SK-N-SH treated with all-trans-retinoic acid at 6 μM for 48 hours (cell line): ENCODE measurements around the gene ARHGEF12.

Experiments used
- ATAC-seq: fragments of 200-7000 bp; cut with Tn5 transposase; 3 replicates; pipeline ENCODE4 v1.9.1; 2020; ENCODE audit warnings: mild to moderate bottlenecking, moderate library complexity
- ARNTL ChIP-seq: fragments of 450-650 bp; formaldehyde crosslinking; IDR thresholded peaks from 2 replicates; pipeline ENCODE4 v1.5.0; 2020; ENCODE audit warnings: low read depth, mild to moderate bottlenecking, moderate library complexity, borderline replicate concordance
- BACH2 ChIP-seq: fragments of 250-450 bp; sonication (Bioruptor Pico); IDR thresholded peaks from 2 replicates; pipeline ENCODE4 v1.9.0; 2021; ENCODE audit warnings: mild to moderate bottlenecking, borderline replicate concordance
- CSDC2 ChIP-seq: fragments of 250-450 bp; sonication (Bioruptor Pico); IDR thresholded peaks from 2 replicates; pipeline ENCODE4 v1.5.0; 2020; ENCODE audit warnings: mild to moderate bottlenecking, moderate library complexity
- ESRRG ChIP-seq: fragments of 250-450 bp; sonication (Bioruptor Pico); IDR thresholded peaks from 2 replicates; pipeline ENCODE4 v1.6.1; 2021; ENCODE audit warnings: mild to moderate bottlenecking
- GLIS3 ChIP-seq: fragments of 250-450 bp; sonication (Bioruptor Pico); IDR thresholded peaks from 2 replicates; pipeline ENCODE4 v1.5.0; 2020; ENCODE audit warnings: mild to moderate bottlenecking, moderate library complexity
- ISL1 ChIP-seq: fragments of 250-450 bp; sonication (Bioruptor Pico); IDR thresholded peaks from 2 replicates; pipeline ENCODE4 v2.1.2; 2022; ENCODE audit warnings: mild to moderate bottlenecking, moderate library complexity
- OSR1 ChIP-seq: fragments of 250-450 bp; sonication (Bioruptor Pico); IDR thresholded peaks from 2 replicates; pipeline ENCODE4 v1.8.0; 2022; ENCODE audit warnings: moderate library complexity, mild to moderate bottlenecking, inconsistent platforms
- PPARA ChIP-seq: fragments of 250-450 bp; sonication (Bioruptor Pico); IDR thresholded peaks from 2 replicates; pipeline ENCODE4 v1.5.0; 2020; ENCODE audit warnings: mild to moderate bottlenecking, borderline replicate concordance
- SNAI2 ChIP-seq: fragments of 250-450 bp; sonication (Bioruptor Pico); IDR thresholded peaks from 2 replicates; pipeline ENCODE4 v1.5.0; 2020; ENCODE audit warnings: mild to moderate bottlenecking, moderate library complexity
- TCF4 ChIP-seq: fragments of 250-450 bp; sonication (Bioruptor Pico); IDR thresholded peaks from 2 replicates; pipeline ENCODE4 v1.8.0; 2021; ENCODE audit warnings: mild to moderate bottlenecking, moderate library complexity, borderline replicate concordance
- TOX ChIP-seq: fragments of 250-450 bp; sonication (Bioruptor Pico); IDR thresholded peaks from 2 replicates; pipeline ENCODE4 v1.8.0; 2021; ENCODE audit warnings: mild to moderate bottlenecking, moderate library complexity, borderline replicate concordance
- ZC3H10 ChIP-seq: fragments of 250-450 bp; sonication (Bioruptor Pico); IDR thresholded peaks from 2 replicates; pipeline ENCODE4 v1.5.1; 2021; ENCODE audit warnings: mild to moderate bottlenecking, moderate library complexity
- ZFP3 ChIP-seq: fragments of 250-450 bp; sonication (Bioruptor Pico); IDR thresholded peaks from 2 replicates; pipeline ENCODE4 v1.5.0; 2020; ENCODE audit warnings: mild to moderate bottlenecking, moderate library complexity
- ZFP30 ChIP-seq: fragments of 450-650 bp; formaldehyde crosslinking; IDR thresholded peaks from 2 replicates; pipeline ENCODE4 v1.5.0; 2022; ENCODE audit warnings: mild to moderate bottlenecking, moderate library complexity
- ZNF565 ChIP-seq: fragments of 450-650 bp; formaldehyde crosslinking; conservative IDR thresholded peaks from 2 replicates; pipeline ENCODE4 v1.5.0; 2020; ENCODE audit warnings: low read depth, mild to moderate bottlenecking, moderate library complexity
- ZNF70 ChIP-seq: fragments of 450-650 bp; formaldehyde crosslinking; IDR thresholded peaks from 2 replicates; pipeline ENCODE4 v1.5.0; 2020; ENCODE audit warnings: mild to moderate bottlenecking, moderate library complexity
- ZNF8 ChIP-seq: fragments of 450-650 bp; formaldehyde crosslinking; IDR thresholded peaks from 2 replicates; pipeline ENCODE4 v1.5.0; 2020; ENCODE audit warnings: mild to moderate bottlenecking, moderate library complexity
- TF ChIP-seq, protein P1 (sequence below): fragments of 250-450 bp; sonication (Bioruptor Pico); IDR thresholded peaks from 2 replicates; pipeline ENCODE4 v1.5.1; 2021; ENCODE audit warnings: mild to moderate bottlenecking, moderate library complexity
- TF ChIP-seq, protein P2 (sequence below): fragments of 250-450 bp; sonication (Bioruptor Pico); IDR thresholded peaks from 2 replicates; pipeline ENCODE4 v1.5.0; 2020; ENCODE audit warnings: mild to moderate bottlenecking, moderate library complexity
- TF ChIP-seq, protein P3 (sequence below): fragments of 250-450 bp; sonication (Bioruptor Pico); IDR thresholded peaks from 2 replicates; pipeline ENCODE4 v1.8.0; 2020; ENCODE audit warnings: mild to moderate bottlenecking, moderate library complexity, borderline replicate concordance
- TF ChIP-seq, protein P4 (sequence below): fragments of 250-450 bp; sonication (Bioruptor Pico); IDR thresholded peaks from 2 replicates; pipeline ENCODE4 v1.5.1; 2020; ENCODE audit warnings: low read depth, mild to moderate bottlenecking, moderate library complexity
- TF ChIP-seq, protein P5 (sequence below): fragments of 250-450 bp; sonication (Bioruptor Pico); IDR thresholded peaks from 2 replicates; pipeline ENCODE4 v1.8.0; 2021; ENCODE audit warnings: low read depth, mild to moderate bottlenecking, moderate library complexity, borderline replicate concordance

Gene ARHGEF12

DNA sequence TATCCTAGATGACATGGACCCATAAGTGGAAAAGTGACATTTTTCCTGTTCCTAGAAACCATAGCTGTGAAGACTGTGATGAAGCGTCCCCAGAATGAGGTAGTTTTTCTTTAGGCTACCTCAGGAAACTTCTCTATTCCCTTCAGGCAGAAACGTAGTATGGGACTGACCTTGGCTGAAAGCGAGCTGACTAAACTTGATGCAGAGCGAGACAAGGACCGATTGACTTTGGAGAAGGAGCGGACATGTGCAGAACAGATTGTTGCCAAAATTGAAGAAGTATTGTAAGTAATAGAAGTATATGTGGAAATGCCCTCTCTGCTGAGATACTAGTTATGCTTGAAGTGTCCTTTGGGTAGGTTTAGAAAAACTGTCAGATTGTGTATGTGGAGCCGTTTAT is 110.6 kb downstream of the ARHGEF12 start:
- TF ChIP-seq BACH2 (CRISPR knock-in tag) (no peak), ESRRG (CRISPR knock-in tag) (no peak), ZNF8 (no peak), OSR1 (no peak), ZC3H10 (CRISPR knock-in tag) (no peak), ZNF70 (CRISPR knock-in tag) (no peak), GLIS3 (CRISPR knock-in tag) (no peak), ZNF565 (CRISPR knock-in tag) (no peak), ARNTL (CRISPR knock-in tag) (no peak), PPARA (no peak), TOX (CRISPR knock-in tag) (no peak), ISL1 (CRISPR knock-in tag) (no peak), ZFP30 (CRISPR knock-in tag) (no peak), CSDC2 (CRISPR knock-in tag) (no peak), TCF4 (no peak)
- TF ChIP-seq, protein P1, sequence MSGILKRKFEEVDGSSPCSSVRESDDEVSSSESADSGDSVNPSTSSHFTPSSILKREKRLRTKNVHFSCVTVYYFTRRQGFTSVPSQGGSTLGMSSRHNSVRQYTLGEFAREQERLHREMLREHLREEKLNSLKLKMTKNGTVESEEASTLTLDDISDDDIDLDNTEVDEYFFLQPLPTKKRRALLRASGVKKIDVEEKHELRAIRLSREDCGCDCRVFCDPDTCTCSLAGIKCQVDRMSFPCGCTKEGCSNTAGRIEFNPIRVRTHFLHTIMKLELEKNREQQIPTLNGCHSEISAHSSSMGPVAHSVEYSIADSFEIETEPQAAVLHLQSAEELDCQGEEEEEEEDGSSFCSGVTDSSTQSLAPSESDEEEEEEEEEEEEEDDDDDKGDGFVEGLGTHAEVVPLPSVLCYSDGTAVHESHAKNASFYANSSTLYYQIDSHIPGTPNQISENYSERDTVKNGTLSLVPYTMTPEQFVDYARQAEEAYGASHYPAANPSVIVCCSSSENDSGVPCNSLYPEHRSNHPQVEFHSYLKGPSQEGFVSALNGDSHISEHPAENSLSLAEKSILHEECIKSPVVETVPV (CRISPR knock-in tag): no peak
- TF ChIP-seq, protein P2, sequence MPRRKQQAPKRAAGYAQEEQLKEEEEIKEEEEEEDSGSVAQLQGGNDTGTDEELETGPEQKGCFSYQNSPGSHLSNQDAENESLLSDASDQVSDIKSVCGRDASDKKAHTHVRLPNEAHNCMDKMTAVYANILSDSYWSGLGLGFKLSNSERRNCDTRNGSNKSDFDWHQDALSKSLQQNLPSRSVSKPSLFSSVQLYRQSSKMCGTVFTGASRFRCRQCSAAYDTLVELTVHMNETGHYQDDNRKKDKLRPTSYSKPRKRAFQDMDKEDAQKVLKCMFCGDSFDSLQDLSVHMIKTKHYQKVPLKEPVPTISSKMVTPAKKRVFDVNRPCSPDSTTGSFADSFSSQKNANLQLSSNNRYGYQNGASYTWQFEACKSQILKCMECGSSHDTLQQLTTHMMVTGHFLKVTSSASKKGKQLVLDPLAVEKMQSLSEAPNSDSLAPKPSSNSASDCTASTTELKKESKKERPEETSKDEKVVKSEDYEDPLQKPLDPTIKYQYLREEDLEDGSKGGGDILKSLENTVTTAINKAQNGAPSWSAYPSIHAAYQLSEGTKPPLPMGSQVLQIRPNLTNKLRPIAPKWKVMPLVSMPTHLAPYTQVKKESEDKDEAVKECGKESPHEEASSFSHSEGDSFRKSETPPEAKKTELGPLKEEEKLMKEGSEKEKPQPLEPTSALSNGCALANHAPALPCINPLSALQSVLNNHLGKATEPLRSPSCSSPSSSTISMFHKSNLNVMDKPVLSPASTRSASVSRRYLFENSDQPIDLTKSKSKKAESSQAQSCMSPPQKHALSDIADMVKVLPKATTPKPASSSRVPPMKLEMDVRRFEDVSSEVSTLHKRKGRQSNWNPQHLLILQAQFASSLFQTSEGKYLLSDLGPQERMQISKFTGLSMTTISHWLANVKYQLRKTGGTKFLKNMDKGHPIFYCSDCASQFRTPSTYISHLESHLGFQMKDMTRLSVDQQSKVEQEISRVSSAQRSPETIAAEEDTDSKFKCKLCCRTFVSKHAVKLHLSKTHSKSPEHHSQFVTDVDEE: no peak
- TF ChIP-seq, protein P3, sequence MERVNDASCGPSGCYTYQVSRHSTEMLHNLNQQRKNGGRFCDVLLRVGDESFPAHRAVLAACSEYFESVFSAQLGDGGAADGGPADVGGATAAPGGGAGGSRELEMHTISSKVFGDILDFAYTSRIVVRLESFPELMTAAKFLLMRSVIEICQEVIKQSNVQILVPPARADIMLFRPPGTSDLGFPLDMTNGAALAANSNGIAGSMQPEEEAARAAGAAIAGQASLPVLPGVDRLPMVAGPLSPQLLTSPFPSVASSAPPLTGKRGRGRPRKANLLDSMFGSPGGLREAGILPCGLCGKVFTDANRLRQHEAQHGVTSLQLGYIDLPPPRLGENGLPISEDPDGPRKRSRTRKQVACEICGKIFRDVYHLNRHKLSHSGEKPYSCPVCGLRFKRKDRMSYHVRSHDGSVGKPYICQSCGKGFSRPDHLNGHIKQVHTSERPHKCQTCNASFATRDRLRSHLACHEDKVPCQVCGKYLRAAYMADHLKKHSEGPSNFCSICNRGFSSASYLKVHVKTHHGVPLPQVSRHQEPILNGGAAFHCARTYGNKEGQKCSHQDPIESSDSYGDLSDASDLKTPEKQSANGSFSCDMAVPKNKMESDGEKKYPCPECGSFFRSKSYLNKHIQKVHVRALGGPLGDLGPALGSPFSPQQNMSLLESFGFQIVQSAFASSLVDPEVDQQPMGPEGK (CRISPR knock-in tag): no peak
- TF ChIP-seq, protein P4, sequence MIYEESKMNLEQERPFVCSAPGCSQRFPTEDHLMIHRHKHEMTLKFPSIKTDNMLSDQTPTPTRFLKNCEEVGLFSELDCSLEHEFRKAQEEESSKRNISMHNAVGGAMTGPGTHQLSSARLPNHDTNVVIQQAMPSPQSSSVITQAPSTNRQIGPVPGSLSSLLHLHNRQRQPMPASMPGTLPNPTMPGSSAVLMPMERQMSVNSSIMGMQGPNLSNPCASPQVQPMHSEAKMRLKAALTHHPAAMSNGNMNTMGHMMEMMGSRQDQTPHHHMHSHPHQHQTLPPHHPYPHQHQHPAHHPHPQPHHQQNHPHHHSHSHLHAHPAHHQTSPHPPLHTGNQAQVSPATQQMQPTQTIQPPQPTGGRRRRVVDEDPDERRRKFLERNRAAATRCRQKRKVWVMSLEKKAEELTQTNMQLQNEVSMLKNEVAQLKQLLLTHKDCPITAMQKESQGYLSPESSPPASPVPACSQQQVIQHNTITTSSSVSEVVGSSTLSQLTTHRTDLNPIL (CRISPR knock-in tag): no peak
- TF ChIP-seq, protein P5, sequence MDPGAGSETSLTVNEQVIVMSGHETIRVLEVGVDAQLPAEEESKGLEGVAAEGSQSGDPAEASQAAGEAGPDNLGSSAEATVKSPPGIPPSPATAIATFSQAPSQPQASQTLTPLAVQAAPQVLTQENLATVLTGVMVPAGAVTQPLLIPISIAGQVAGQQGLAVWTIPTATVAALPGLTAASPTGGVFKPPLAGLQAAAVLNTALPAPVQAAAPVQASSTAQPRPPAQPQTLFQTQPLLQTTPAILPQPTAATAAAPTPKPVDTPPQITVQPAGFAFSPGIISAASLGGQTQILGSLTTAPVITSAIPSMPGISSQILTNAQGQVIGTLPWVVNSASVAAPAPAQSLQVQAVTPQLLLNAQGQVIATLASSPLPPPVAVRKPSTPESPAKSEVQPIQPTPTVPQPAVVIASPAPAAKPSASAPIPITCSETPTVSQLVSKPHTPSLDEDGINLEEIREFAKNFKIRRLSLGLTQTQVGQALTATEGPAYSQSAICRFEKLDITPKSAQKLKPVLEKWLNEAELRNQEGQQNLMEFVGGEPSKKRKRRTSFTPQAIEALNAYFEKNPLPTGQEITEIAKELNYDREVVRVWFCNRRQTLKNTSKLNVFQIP (CRISPR knock-in tag): no peak
- TF ChIP-seq, all 23 proteins: peak for 0
- ATAC-seq: no peak

DNA sequence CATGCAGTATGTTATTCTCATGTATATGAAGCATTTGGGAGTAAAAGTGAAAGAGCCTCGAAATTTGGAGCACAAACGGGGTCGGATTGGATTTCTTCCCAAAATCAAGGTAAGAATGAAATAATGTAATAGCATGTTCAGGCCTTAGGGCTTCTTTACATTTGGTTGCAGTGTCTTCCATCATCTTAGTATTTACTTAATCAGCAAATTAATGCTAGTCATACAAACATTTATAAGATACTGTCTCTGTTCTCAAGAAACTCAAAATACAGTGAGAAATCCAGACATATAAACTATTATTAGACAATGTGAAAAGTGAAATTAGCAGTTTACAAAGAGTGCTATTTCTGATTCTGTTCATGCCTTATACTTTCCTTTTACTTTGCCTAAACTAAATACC is 112.0 kb downstream of the ARHGEF12 start:
- no peak for ATAC-seq
- TF ChIP-seq, protein P5 (CRISPR knock-in tag): no peak
- TF ChIP-seq ZC3H10 (CRISPR knock-in tag) (no peak), ZFP30 (CRISPR knock-in tag) (no peak), OSR1 (no peak), BACH2 (CRISPR knock-in tag) (no peak), ZNF70 (CRISPR knock-in tag) (no peak), ZFP3 (CRISPR knock-in tag) (no peak), CSDC2 (CRISPR knock-in tag) (no peak), ISL1 (CRISPR knock-in tag) (no peak), SNAI2 (CRISPR knock-in tag) (no peak), ZNF565 (CRISPR knock-in tag) (no peak), ESRRG (CRISPR knock-in tag) (no peak)
- TF ChIP-seq, protein P1 (CRISPR knock-in tag): no peak
- TF ChIP-seq, protein P4 (CRISPR knock-in tag): no peak
